K562 (cell line): ENCODE measurements around the gene PARK7. TPM values are rescaled to one million over a fixed set of nuclear protein-coding genes. Genes with fewer than 3 reads are reported as not detected.

Experiments used
- BHLHE40 ChIP-seq: IDR thresholded peaks from 2 replicates; pipeline ENCODE4 v1.6.1; 2011; ENCODE audit warnings: low read length, improper control_type of control experiment
- CLOCK ChIP-seq: fragments of 250-450 bp; sonication (Bioruptor Pico); IDR thresholded peaks from 2 replicates; pipeline ENCODE4 v1.4.0; 2020; ENCODE audit warnings: mild to moderate bottlenecking, moderate library complexity, borderline replicate concordance
- ELF1 ChIP-seq: fragments of 200-800 bp; sonication (Bioruptor generic); IDR thresholded peaks from 2 replicates; pipeline ENCODE4 v1.6.1; 2016; ENCODE audit warnings: missing genetic modification characterization, missing compliant biosample characterization
- FOXA3 ChIP-seq, 2 experiments: fragments of 450-650 bp in 1 of 2; sonication (generic) in 1 of 2; formaldehyde crosslinking; IDR thresholded peaks in 1 of 2; conservative IDR thresholded peaks in 1 of 2; 2 replicates each; pipeline versions ENCODE4 v1.4.0 to v1.8.0; 2020 to 2022; ENCODE audit warnings: mild to moderate bottlenecking in 2 of 2, missing genetic modification reagents in 1 of 2
- FOXO4 ChIP-seq: fragments of 450-650 bp; formaldehyde crosslinking; IDR thresholded peaks from 2 replicates; pipeline ENCODE4 v1.4.0; 2020; ENCODE audit warnings: mild to moderate bottlenecking, moderate library complexity
- GTF2A2 ChIP-seq: IDR thresholded peaks from 2 replicates; pipeline ENCODE4 v1.6.1; 2016; ENCODE audit warnings: mild to moderate bottlenecking, missing genetic modification characterization, missing compliant biosample characterization
- GTF2B ChIP-seq: IDR thresholded peaks from 2 replicates; pipeline ENCODE4 v1.6.1; 2011; ENCODE audit not compliant: insufficient read length; ENCODE audit errors: extremely low read depth
- HCFC1 ChIP-seq: IDR thresholded peaks from 2 replicates; pipeline ENCODE4 v1.6.1; 2012; ENCODE audit warnings: low read depth, low read length, improper control_type of control experiment
- HMG20B ChIP-seq: fragments of 250-450 bp; sonication (Bioruptor Pico); IDR thresholded peaks from 2 replicates; pipeline ENCODE4 v1.5.0; 2021; ENCODE audit warnings: mild to moderate bottlenecking
- NELFE ChIP-seq: IDR thresholded peaks from 2 replicates; pipeline ENCODE4 v1.6.1; 2011; ENCODE audit warnings: mild to moderate bottlenecking; ENCODE audit not compliant: insufficient read depth, insufficient read length
- NFIX ChIP-seq: fragments of 250-450 bp; sonication (Bioruptor Pico); IDR thresholded peaks from 2 replicates; pipeline ENCODE4 v1.4.0; 2020; ENCODE audit warnings: low read depth, mild to moderate bottlenecking, moderate library complexity
- NR1H2 ChIP-seq: sonication (generic); formaldehyde crosslinking; IDR thresholded peaks from 2 replicates; pipeline ENCODE4 v1.4.0; 2020; ENCODE audit warnings: mild to moderate bottlenecking, missing genetic modification reagents
- PHF20 ChIP-seq: fragments of 450-650 bp; IDR thresholded peaks from 2 replicates; pipeline ENCODE4 v1.6.1; 2018; ENCODE audit not compliant: partially characterized antibody
- PHF21A ChIP-seq: fragments of 450-650 bp; IDR thresholded peaks from 2 replicates; pipeline ENCODE4 v1.6.1; 2017; ENCODE audit warnings: low read depth, borderline replicate concordance
- SMARCE1 ChIP-seq: fragments of 450-650 bp; IDR thresholded peaks from 2 replicates; pipeline ENCODE4 v1.7.1; 2016; ENCODE audit warnings: mild to moderate bottlenecking
- TAF1 ChIP-seq: IDR thresholded peaks from 2 replicates; pipeline ENCODE4 v1.6.1; 2011; ENCODE audit warnings: mild to moderate bottlenecking, low read length, moderate library complexity; ENCODE audit not compliant: insufficient read depth, control insufficient read depth, severe bottlenecking; ENCODE audit errors: extremely low read depth
- TCF7L2 ChIP-seq: fragments of 150-350 bp; IDR thresholded peaks from 2 replicates; pipeline ENCODE4 v1.6.1; 2016; ENCODE audit warnings: low read depth, mild to moderate bottlenecking, low read length, moderate library complexity
- ZBTB2 ChIP-seq: fragments of 450-650 bp; IDR thresholded peaks from 2 replicates; pipeline ENCODE4 v1.6.1; 2016; ENCODE audit warnings: antibody characterized with exemption
- ZC3H11A ChIP-seq: IDR thresholded peaks from 2 replicates; pipeline ENCODE4 v1.6.1; 2012; ENCODE audit warnings: low read depth, low read length, improper control_type of control experiment
- ZNF224 ChIP-seq: sonication (generic); formaldehyde crosslinking; IDR thresholded peaks from 2 replicates; pipeline ENCODE4 v1.8.0; 2022; ENCODE audit warnings: mild to moderate bottlenecking, missing genetic modification reagents
- ZNF696 ChIP-seq: fragments of 250-450 bp; sonication (Bioruptor Pico); conservative IDR thresholded peaks from 2 replicates; pipeline ENCODE4 v1.4.0; 2020; ENCODE audit warnings: mild to moderate bottlenecking, moderate library complexity
- polyA plus RNA-seq, 8 experiments: library from polyadenylated mRNA; depleted of rRNA in 4 of 8; stranded (reverse) in 5 of 8; unstranded in 3 of 8; fragments of >200 nt; fragmentation: Nextera tagmentation in 2 of 8; fragmentation: Illumina TruSeq in 1 of 8; extraction: Ambion mirVana in 2 of 8; extraction: Trizol in 1 of 8; gene quantifications; 2 replicates each; pipeline versions ENCODE4 v1.2.1 to v1.2.3, GENCODE V29; 2011 to 2014; ENCODE audit warnings: inconsistent platforms in 1 of 8, missing spikeins in 1 of 8
- total RNA-seq, 7 experiments: library from RNA; depleted of rRNA in 6 of 7; stranded (reverse); fragments of >200 nt in 6 of 7; fragmentation: Illumina TruSeq in 2 of 7; extraction: Trizol in 2 of 7; gene quantifications; 2 replicates each; pipeline versions ENCODE4 v1.2.1 to v1.2.3, GENCODE V29; 2011 to 2021; ENCODE audit warnings: low replicate concordance in 1 of 7

The PARK7 gene
- total and polyA plus RNA-seq, 9 of the 15 experiments (the other 6 are each of a cell fraction or from before 2014, with no cell fraction given), result 374 to 1,298 (median 484) TPM

GRCh38 chr1:8004803-8005573, 43.5 kb downstream of the PARK7 start (continued):
- TF ChIP-seq CLOCK (CRISPR knock-in tag) (no peak), ZC3H11A (0 out of 2 replicates have a peak, but pooled peaks have one; percentile 44), HMG20B (CRISPR knock-in tag) (no peak), BHLHE40 (peak; percentile 98), GTF2B (no peak), PHF20 (no peak), ZNF224 (no peak), SMARCE1 (peak; percentile 93), FOXO4 (CRISPR knock-in tag) (no peak), PHF21A (peak; percentile 25; the same call in 1 of the 2 replicates), ELF1 (no peak), FOXA3 (CRISPR knock-in tag; conservative IDR thresholded peaks at IDR 0.05 in 1 of 2, IDR thresholded peaks at IDR 0.05 in 1 of 2) (peak; percentile 19 to 74; a peak in 2 of 4 replicates), GTF2A2 (tag) (no peak), TCF7L2 (no peak), HCFC1 (peak; percentile 8; the same call in 1 of the 2 replicates), NFIX (CRISPR knock-in tag) (no peak), NELFE (no peak), ZBTB2 (peak; percentile 66), NR1H2 (CRISPR knock-in tag) (no peak), TAF1 (peak; percentile 54), ZNF696 (CRISPR knock-in tag) (no peak)
